Stimulated activated CD4-positive, alpha-beta T cell treated with anti-CD3 and anti-CD28 coated beads, Interleukin-1b, Interleukin-23, amount 100 ng/mL, for 24 hours (primary cell): ENCODE results near the gene PDZD2.
"Not testable (repeated sequence)": the region's sequence is repeated elsewhere in the genome, so short reads cannot be mapped to it uniquely, and the experiment has no call there.

Experiments
- DNase-seq, 4 experiments: peaks; one replicate each; pipeline ENCODE4 v3.0.0-alpha.2; 2020; ENCODE audit warnings: low read depth in 4 of 4, low spot score in 1 of 4

The PDZD2 gene

DNA sequence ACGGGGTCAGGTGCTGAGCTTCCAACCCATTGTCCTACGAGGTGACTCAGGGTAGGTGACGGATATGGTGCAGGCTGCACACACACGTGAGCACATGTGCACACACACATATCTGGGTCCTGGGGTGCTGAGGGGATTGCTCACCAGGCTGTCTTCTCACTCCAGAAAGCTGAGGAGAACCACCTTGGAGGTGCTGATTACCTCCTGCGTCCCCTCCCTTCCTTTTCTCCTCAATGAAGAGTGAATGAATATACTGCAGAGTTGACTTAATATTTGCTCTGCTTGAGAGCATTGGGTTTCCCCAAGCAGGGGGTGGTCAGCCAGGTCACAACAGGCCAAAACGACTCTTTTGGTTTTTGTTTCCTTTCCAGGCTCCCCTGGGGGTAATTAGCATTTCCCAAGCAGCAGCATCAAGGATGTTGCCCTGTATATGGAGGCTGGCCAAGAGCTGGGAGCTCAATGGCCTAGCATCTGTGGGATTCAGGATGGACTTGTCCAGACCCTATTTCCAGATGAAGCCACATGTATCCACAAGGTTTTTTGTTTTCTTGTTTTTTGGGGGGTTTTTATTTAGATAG lies 49.7 kb downstream of the PDZD2 start:
- no peak for DNase-seq

- DNase-seq = not testable (repeated sequence)
Observed at GRCh38 chr5:31691408-31691807, 52.5 kb downstream of the PDZD2 start.

DNA sequence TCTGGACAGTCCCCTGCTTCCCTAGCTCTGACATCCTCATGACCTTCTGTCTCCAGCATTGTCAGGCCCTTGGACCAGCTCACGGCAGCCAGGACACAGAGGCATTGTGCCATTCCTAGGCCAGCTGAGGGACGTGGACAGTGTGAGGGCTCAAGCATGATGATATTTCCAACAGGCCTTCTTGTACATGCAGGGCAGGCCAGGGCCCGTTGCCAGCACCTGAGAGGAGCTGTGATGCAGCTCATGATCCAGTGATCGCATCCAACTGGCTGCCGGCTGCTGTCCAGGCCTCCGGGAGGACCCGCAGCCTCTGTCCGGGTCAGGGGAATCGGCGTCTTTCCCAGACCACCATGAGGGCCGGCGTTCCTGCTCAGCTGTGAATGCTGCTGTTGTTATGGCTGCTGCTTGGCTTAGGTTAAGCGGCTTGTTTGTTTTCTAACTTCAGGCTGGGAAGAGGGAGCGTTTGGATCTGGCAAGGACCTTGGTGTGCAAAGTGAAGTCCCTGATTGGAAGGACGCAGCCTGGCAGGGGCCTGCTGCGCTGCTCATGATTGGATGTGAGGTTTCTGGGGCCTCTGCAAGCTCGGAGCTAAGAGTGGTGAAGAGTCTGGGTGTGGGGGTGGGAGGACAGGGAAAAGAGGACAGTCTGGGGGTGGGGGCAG lies 53.8 kb downstream of the PDZD2 start:
- DNase-seq = no peak

GRCh38 chr5:31698673-31699072 lies 59.7 kb downstream of the PDZD2 start:
- no peak for DNase-seq

DNA sequence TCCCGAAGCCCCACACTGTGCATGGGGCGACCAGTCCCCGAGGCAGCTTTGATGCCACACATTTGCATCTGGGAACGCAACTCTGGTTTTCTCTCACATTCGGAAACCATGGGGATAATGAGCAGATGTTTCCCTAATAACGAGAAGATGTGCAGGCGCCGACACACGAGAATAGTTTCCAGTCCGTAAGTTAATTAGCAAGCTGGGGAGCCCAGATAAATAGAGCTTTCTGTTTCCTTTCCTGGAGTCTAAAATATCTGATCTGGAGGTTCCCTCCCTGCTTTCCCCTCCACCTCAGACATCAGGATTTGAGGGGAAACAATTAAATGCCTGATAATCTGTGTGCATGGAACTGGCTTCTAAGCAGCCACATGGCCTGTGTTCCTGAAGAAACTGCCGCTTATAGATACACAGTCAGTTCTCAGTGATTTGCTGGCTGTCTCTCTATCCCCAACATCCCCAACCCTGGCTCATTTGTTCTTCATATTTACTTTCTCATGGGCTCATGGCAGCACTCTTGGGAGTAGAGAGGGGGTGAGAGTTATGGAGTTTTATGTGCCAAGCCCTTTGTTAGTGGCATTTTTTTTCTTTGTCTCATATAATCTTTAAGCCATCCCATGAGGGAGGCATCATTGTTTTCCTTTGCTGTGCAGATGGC lies 62.8 kb downstream of the PDZD2 start:
- DNase-seq = no peak

- no peak for DNase-seq
Observed at GRCh38 chr5:31702712-31703111, 63.8 kb downstream of the PDZD2 start.

DNA sequence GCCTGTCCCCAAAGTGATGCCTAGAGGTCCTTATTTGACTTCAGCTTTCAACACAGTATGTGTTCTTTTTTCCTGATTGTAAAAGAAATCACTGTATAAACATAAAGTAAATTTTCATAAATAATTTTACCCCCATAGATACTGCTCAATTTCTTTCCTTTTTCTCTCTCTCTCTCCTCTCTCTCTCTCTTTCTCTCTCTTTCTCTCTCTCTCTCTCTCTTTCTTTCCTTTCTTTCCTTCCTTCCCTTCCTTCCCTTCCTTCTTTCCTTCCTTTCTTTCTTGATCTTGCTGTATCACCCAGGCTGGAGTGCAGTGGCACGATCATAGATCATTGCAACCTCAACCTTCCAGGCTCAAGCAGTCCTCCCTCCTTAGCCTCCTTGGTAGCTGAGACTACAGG lies 64.8 kb downstream of the PDZD2 start:
- DNase-seq = no peak

GRCh38 chr5:31706186-31706585 lies 67.3 kb downstream of the PDZD2 start:
- no peak for DNase-seq

DNA sequence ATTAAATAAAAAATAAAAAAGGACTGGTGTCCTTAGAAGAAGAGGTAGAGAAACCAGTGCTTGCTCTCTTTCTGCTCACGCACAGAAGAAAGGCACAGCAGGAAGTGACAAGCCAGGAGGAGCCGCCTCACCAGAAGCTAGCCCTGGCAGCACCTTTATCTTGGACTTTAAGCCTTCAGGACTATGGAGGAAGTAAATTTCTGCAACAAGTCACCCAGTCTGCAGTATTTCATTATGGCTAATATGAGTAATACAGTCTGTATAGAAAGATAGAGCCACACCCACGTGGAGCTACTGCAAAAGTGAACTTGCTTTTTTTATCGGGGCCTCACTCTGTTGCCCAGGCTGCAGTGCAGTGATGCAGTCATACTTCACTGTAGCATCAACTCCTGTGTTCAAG lies 68.4 kb downstream of the PDZD2 start:
- no peak for DNase-seq

GRCh38 chr5:31708089-31708488 lies 69.2 kb downstream of the PDZD2 start:
- no peak for DNase-seq

DNA sequence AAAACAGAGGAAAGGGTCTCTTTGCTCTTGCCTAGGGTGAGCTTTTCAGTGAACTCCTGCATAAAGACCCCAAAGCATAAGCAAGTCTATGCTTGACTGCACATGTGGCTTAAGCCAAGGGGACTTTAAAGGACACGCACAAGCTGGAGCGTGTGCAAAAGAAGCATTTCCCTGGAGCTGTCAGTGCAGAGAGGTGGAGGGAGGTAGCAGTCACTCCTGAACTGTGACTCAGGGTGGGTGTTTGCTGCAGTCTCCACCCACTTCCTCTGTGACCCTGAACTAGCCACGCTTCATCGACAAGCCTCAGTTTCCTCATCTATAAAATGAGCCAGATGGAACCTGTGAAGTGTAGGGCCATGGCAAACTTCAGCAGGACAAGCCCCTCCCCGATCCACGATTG lies 72.4 kb downstream of the PDZD2 start:
- no peak for DNase-seq

GRCh38 chr5:31711935-31712592 lies 73.1 kb downstream of the PDZD2 start:
- no peak for DNase-seq

DNA sequence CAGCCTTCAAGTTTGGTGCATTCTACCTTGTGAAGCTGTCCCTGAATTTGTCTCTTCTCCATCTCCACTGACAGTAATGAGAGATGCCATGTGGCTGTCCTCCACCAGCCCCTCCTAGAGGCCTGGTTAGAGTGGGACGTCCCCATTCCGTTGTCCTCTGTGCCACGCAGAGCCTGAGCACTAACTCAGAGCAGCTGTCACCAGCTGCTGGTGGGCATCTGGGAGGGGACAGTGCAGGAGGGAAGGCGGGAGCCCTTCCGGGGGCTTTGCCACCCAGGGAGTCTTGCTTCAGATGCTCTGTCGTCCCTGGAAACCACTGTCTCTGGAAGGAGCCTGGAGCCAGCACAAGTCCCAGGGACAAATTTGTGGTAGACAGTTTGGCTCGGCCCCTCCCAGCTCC lies 78.6 kb downstream of the PDZD2 start:
- DNase-seq = no peak

GRCh38 chr5:31720004-31720403 lies 81.1 kb downstream of the PDZD2 start:
- no peak for DNase-seq

GRCh38 chr5:31720811-31721345 lies 81.9 kb downstream of the PDZD2 start:
- no peak for DNase-seq

DNA sequence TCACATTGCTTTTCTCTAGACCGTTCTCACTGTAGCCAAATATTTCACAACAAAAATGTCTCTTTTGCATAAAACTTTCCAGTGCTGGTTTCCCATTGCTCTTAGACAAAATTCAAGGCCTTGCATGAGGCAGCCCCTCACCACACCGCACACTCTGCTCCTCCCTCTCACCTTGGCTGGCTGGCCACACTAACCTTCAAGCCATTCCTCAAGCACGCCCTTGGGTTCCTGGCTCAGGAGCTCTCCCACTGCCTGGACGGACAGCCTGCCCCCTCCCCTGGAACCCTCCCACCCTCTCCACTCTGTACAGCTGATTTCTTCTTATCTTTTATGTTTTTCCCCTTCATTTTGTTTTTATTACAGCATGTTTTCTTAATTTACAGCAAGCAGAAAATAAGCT lies 83.2 kb downstream of the PDZD2 start:
- DNase-seq = no peak

GRCh38 chr5:31725996-31726395 lies 87.1 kb downstream of the PDZD2 start:
- no peak for DNase-seq

DNA sequence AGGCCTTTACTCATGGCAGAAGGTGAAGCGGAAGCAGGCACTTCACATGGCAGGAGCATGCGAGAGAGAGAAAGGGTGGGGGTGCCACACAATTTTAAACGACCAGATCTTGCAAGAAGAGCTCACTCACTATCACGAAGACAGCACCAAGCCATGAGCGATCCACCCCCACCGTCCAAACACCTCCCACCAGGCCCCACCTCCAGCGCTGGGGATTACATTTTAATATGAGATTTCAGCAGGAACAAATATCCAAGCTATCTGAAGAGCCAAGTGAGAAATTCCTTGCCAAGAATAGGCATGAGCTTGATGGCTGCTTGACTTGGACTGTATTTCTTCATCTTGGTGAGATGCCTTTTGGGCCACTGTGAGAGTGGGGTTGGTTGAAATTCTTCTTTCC lies 88.0 kb downstream of the PDZD2 start:
- no peak for DNase-seq

DNA sequence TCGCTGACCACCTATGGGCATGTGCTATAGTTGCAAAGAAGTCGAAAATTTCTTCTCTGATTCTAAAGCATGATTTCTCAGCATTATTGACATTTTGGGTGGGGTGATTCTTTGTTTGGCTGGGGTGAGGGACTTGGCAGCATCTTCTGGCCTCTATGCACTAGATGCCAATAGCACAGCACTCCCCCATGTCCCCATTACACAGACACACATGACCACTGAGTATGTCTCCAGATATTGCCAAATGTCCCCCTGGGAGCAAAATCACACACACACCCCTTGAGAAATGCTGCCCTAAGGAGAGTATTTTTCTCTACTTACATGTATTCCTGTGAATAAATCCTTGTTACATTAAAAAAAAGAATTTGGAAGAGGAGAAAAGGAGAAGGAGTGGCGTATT lies 89.1 kb downstream of the PDZD2 start:
- no peak for DNase-seq

DNA sequence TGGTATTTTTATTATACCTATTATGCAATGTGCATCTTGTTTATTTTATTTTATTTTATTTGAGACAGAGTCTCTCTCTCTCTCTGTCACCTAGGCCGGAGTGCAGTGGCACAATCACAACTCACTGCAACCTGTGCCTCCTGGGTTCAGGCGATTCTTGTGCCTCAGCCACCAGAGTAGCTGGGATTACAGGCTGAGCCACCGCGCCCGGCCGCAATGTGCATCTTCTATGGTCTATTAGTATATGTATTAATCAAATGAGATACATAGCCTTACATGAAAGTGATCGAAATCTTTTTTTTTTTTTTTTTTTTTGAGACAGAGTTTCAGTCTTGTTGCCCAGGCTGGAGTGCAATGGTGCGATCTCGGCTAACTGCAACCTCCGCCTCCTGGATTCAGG lies 89.9 kb downstream of the PDZD2 start:
- DNase-seq = not testable (repeated sequence)

GRCh38 chr5:31730139-31730538 lies 91.2 kb downstream of the PDZD2 start:
- DNase-seq = no peak

GRCh38 chr5:31731016-31731415 lies 92.1 kb downstream of the PDZD2 start:
- DNase-seq = no peak
